Stimulated activated CD4-positive, alpha-beta T cell treated with anti-CD3 and anti-CD28 coated beads, TNF-alpha, amount 100 ng/mL, for 24 hours (primary cell): Measurements from ENCODE around the gene PLXND1.
"Not testable (repeated sequence)": the region's sequence is repeated elsewhere in the genome, so short reads cannot be mapped to it uniquely, and the experiment has no call there.

Experiments used
- DNase-seq, 3 experiments: peaks; one replicate each; pipeline ENCODE4 v3.0.0-alpha.2; 2020; ENCODE audit warnings: low read depth in 3 of 3

Gene PLXND1

DNA sequence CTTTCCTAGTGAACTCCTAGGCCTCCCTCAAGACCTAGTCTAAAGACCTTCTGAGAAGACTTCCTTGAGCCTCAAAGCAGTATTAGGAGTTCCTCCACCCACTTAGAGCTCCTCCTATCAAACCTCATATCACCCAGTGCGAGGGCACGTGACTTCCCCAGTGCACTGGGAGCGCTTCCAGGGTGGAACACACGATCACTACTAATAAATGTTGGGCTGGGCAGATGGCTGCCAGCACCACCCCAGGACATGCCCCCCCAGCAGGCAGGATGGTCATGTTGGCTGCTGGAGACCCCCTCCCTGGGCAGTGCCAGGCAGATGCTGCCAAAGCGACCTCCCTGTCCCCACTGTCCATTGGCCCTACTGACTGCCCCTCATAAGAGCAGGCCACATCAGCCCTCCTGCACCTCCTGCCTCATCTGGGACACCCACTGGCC, 8.5 kb upstream of the PLXND1 start:
- DNase-seq: no peak

DNA sequence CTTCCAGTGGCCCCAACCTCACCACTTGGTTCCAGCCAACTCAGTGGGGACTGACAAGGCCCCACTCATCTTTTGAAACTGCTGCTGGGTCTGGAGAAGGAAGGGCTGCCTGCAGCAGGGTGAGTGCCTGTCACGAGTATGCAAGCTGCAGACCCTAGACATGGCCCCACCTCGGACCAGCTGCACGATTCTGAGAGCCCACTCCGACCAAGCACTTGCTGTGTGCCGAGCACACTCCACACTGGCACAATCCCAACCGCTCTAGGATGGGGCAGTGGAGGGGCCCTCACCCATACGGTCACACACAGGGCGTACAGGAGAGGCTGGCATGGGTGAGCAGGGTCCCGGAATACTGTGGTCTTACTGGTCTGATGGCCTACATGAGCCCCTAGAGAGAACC, 8.0 kb upstream of the PLXND1 start:
- no peak for DNase-seq

DNA sequence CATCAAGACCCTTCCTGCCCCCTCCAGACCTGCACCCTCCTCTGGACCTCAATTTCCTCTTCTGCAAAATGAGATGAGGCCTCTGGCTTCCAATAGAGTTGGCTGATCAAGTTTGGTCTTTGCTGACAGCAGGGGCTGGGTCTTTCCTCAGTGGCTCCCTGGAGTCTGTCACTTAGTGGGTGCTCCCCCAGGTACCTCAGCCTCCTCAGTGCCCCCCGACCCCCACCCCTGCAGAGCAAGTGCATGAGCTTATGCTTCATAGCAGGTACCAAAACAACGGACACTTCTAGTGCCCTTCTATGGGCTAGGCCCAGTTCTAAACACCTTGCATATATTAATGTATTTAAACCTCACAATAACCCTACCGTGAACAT, 6.9 kb upstream of the PLXND1 start:
- no peak for DNase-seq

DNA sequence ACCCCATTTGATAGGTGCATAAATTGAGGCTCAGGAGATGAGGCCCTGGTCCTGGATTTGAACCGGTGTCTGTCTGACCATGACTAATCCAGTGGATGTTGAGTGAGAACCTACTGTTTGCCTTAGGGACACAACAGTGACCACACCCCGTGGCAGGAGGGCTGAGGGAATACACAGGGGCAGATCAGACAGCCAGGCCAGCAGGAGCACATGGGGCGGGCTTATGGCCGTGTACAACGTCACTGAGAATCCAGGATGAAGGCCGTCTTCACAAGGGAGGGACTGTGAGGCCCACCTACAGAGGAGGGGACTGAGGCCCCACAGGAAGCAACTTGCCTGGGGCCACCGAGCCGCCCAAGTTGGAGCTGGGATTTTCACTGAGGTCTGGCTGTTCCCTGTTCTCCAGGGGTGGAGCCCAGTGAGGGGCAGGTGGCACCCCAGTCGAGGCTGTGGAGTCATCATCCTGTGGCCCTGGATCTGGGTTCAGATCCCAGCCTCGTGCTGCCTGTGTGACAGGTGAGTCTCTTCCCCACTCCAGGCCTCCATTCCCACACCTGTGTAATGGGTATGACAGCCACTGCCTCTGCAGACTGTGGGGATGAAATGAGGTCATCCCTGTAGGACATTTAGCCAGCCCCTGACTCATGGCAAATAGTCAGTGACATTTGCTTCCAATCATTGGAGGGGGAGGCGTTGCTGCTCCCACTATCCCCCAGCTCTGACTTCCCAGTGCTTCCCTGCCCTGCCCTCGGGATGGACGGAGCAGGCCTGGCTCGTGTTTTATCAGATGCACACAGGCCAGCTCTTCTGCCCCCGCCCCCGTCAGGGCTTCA, 6.3 kb upstream of the PLXND1 start:
- DNase-seq: no peak

DNA sequence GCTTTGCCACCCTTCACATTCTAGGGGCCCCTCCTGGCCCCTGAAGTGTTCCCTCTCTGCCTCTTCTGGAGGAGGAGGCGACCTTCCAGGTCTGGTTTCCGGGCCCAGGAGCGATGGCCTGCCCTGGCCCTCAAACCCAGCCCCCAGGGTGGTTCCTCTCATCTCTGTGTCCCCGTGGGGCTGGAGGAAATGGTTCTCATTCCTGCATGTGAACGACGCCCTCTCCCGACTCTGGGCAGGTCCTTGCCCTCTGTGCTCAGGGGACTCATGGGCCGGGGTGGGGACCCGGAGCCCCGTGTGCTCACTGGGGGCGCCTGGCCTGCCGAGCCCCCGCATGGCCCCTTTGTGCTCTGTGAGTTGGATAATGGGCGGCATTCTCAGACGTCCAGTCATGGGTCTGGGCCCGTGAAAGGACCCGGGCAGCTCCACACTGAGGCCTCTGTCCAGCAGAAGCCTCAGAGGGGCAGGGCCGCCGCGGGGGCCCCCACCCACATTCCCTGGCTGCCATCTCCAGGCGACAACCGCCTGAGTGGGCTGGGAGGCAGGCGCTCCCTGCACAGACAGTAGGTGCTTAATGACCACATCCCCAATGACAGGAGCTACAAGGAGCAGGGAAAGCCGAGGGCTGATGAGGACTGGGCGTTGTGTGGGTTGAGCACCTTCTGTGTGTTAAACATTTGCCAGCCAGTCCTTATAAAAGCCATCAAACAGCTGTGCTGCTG, 5.5 kb upstream of the PLXND1 start:
- DNase-seq: no peak

DNA sequence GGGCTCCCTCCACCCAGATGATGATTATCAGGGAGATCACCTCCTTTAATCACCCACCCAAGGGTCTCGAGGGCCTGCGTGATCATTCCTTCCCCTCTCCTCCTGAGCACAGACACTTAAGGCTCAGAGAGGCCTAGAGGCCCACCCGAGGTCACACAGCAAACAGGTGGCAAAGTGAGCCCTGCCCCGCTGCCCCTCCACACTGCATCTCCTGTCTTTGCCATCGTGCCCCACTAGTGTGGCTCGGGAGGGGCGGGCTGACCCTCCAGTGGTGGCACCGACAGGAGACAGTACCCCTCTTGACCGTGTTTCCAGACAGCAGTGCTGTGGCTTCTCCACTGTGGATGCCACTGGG, 4.9 kb upstream of the PLXND1 start:
- no peak for DNase-seq

DNA sequence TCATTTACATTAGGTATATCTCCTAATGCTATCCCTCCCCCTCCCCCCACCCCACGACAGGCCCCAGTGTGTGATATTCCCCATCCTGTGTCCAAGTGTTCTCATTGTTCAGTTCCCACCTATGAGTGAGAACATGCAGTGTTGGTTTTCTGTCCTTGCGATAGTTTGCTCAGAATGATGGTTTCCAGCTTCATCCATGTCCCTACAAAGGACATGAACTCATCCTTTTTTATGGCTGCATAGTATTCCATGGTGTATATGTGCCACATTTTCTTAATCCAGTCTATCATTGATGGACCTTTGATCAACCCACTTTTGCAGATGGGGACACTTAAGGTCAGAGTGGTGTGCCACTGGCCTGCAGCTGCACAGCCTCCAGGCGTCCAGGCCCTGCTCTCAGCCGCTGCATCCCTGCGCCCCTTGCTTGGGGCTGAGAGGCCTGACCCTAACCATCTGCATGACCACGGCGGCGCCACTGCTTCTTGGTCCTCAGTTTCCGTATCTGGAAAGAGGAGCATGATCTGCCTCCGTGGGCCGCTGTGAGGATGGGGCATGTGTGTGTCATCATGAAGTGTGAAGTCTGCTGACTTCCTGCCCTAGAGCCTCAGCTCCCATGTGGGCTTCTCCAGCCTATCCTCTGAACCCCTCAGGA, 4.4 kb upstream of the PLXND1 start:
- DNase-seq: not testable (repeated sequence)

DNA sequence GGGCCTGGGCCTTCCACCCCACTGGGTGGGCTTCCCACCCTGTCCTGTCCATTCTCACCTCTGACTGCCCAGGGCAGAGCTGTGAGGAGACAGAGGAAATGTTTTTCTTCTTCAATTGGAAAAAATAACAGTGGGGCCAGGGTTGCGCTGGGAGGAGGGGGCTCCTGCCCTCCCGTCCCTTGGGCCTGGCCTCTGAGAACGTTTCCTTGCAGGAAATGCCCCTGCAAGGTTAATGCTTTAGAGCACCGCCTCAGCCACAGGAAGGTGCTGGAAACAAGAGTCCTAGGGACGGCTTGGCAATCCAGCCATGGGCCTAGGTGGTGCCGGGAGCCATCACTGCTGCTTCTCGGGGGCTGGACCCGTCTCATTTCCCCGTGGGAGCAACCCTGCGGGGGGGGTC, 3.8 kb upstream of the PLXND1 start:
- no peak for DNase-seq

DNA sequence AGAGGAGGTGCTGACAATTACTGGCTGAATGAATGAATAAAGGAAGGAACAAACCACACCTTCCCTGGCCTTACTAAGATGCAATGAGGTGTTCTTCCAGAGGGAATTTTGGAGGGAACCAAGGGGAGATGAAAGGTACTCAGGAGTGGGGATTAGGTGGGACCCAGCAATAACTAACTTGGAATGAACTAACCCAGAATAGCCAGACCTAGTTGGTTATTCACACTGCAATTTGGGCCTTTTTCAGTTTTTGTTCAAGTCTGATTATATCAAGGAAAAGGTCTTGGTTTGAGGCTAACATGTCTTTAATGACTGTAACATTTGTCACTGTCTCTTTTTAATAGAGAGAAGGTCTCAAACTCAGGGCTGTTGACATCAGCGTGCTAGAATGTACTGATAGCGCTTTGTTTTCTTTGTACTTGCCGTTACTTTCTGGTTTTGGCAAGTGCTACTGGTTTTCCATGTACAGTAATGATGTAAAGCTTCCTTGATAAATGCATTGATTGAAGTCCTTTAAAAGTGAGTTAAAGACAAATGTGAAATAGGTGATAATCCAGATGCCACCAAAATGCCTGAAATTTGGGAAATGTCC, 3.2 kb upstream of the PLXND1 start:
- no peak for DNase-seq

DNA sequence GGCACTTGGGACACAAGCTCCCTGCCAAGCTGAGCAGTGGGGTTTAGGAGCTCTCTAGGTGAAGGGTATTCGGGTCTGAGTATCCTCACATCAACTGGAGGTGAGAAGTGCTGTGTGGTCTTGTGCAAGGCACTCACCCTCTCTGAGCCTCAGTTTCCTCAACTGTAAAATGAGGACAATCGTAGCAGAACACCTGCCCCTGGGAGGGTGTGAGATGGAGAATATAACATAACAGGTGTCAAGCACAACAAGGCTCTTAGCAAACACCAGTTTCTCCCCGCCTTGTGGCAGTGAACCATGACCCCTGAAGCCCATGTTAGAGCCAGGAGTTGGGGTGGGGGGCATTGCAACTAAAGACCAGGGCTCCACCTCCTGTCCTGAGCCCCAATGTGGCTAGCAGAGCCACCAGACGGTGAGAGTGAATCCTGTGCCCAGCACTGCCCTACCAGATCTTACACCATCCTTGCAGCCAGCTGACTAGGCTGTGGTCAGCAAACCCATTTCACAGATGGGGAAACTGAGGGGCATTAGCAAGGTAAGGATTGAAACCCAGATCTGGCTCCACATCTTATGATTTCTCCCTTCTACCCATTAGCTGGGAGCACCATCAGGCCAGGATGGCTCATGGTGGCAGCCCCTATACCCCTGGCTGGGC, 2.6 kb upstream of the PLXND1 start:
- DNase-seq: no peak

DNA sequence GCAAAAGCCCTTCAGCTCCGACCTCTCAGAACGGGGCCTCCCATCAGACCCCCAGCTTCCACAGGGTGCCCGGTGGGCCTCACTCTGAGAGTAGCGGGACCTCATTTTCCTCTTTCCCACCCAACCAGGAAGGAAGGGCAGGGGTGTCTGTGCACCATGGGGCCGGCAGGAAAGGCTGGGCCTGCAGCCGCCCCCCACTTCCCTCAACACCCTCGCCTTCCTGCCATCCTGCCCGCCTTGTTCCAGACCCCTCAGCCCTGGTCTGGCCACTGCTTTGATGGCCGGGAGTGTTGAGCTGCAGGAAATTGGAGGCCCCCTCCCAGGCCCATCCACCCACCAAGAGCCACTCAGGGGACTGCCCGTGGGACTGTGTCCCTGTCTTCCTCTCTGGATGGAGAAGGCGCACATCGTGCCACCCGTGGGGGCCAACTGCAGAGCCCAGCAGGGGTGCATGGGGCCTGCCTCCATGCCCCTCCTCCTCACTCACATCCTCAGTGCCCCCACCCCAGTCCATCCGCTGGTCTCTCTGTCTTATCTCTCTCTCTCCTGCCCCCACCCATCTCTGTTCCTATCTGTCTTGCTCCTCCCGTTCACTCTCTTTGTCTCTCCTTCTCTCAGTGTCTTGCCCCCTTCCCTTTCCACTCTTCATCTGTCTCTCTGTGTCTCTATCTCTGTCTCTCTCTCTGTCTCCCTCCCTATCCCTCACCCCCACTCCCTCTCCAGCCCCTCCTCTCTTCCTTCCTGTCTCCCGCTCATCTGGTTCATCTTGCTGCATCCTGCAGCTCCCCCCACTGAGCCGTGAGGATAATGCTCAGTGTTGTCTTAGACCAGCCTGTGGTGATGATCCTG, 1.8 kb upstream of the PLXND1 start:
- DNase-seq: no peak

DNA sequence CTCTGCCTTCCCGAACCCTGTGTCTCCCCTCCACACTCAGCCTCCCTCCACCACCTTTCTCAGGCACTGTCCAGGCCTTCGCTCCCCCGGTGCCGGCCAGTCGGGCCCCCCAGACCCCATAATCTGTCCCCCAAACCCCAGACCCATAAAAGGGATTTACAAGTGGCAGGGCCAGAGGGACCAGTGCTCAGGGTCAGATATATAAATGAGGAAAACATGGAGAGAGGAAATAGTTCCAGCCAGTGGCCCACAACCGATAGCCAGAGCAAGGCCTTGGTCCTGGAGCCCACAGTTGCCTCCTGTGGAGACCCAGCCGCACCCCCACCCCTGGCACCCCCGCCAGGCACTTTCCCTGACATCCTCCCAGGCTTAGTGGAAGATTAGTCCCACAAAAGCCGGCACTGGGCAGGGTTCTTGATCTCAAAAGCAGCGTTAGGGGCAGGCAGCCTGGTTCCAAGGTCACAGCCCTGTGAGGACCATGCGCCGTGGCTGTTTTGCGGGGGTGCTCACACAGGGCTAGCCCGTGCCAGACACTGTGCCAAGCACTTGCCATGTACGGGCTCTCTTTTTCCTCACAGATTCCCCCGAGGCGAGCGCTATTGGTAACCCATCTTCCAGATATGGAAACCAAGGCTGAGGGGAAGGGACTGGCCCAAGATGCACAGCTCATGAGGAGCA, 1.1 kb upstream of the PLXND1 start:
- no peak for DNase-seq

DNA sequence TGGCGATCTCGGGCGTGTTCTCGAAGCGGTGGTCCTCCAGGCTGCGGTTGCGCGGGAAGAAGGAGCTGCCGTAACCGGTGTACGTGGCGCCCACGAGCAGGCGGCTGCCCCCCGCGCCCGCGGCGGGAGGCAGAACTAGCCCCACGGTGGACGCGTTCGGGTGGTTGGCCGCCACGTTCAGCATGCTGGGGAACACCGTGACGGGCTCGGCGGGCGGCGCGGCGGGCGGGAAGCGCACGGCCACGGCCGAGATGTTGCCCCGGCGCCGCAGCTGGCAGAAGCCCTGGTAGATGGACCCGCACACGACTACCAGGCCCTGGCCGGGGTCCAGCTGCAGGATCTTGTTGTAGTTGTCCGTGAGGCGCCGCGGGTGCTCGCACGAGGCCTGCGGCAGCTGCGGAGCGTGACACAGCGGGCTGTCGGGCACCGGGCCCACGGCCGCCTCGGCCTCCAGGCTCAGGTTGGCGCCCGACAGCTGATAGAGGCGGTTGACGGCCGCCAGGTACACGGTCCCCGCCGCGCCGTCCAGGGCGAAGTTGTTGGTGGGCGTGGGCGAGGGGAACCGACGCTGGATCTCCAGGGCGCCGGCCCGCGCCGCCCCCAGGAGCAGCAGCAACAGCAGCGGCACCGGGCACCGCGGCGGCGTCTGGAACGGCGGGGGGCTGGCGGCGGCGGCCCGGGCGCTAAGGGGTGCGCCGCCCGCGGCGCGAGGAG, 397 bp downstream of the PLXND1 start:
- no peak for DNase-seq

DNA sequence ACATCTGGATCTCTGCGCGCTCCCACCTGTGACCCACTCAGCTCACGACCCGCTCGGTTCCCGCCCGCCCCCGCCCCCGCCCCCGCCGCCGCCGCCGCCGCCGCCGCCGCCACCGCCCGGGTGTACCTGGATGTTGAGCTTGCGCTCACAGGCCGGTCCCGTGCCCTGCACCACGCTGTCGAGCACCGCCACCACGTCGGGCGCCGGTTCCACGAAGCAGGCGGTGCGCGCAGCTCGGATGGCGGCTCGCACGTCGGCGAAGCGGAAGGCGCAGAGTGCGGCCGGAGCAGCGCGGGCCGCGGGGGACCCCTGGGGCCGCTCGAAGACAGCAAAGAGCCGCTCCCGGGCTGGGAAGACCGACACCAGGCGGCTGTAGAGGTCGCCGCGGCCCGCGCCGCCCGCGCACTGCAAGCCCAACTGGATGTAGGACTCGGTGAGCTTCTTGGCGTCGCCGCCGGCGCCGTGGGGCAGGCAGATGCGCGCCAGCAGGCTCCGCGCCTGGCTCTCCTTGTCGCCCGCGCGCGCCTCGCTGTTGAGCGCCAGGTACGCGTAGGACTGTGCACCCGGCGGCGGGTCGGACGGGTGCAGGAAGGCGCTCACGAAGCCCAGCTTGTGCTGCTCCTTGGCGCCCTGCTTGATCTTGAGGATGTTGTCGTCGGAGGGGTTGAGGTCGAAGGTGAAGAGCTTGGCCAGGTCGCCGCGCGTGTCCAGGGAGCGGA, 1.1 kb downstream of the PLXND1 start:
- DNase-seq: peak in 1 of 3 experiments; percentile 36

DNA sequence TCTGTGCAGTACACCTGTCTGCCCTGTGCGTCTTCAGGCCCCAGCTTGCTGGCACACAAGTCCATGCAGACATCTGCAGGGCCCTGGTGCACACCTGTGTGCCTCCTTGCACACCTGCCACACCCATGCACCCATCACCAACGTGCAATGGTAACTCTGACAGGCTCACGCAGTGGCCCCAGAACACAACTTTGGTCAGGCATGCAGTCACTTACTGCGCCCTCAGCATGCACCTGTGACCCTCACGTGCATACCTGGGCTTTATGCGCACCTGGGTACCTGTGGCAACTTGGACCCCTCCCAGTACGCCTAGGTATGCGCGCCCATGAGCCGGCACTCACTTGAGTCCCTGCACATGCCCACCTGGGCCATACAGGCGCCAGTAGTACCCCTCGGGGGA, 1.7 kb downstream of the PLXND1 start:
- DNase-seq: no peak

DNA sequence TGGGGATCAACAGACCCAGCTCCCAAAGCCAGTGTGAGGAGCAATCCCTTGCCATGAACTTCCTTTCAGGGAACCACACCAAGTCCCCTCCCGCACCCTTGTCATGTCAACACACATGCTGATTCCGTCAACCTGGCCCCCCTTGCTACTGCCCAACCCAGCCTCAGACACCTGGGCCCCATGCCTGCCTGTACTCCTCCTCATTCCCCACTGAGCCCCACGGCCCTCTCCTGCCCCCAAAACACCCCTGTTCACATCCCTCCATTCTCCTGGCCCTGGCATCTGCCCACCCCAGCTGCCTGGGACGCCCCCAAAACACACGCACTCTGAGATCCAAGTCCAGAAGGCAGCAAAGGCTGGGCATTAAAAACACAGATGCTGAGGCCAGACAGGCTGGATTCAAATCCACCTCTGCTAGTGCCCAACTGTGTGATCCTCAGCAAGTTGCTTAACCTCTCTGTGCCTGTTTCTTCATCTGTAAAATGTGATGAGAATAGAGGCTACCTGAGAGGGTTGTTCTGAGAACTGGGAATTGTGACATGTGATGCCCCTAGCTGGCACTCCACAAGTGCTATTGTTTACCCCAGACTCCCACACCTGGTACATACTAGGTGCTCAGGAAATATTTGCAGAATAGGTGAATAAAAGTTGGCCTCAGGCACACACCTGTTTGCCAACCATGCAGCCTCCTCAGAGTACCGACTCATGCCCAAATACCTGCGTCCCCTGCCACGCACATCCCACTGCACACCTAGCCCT, 2.3 kb downstream of the PLXND1 start:
- no peak for DNase-seq

DNA sequence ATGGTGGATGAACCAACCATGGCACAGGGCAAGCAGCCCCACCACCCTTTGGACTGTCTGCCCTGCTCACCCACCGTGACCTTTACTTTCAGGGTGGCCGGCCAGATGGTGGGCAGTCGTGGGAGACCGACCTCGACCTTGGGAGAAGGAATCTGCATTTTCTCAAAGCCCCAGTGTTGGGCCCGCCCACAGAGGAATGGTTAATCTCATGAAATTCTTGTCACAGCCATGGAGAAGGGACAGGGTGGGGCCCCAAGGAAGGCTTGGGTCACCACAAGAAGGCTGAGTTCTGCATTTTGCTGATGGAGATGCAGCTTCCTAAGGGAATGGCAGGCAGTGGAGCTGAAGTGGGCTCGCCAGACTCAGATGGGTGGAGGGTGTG, 2.9 kb downstream of the PLXND1 start:
- no peak for DNase-seq
